CD8-positive, alpha-beta memory T cell (primary cell): Measurements from ENCODE around the gene CHRNB2. TPM values are rescaled to one million over a fixed set of nuclear protein-coding genes. Genes with fewer than 3 reads are reported as not detected.
A peak's percentile ranks its signal among the peaks of the same experiment; 100 is the strongest.

Source experiments
- CTCF ChIA-PET: fragments of 350-600 bp; sonication (Branson Sonifier 250); formaldehyde crosslinking; loops from one replicate; lab custom pipeline; 2021; ENCODE audit warnings: antibody characterized with exemption; lab: Charles Lee
- POLR2A ChIA-PET: fragments of 350-600 bp; sonication (Branson Sonifier 250); formaldehyde crosslinking; loops from one replicate; lab custom pipeline; 2021; ENCODE audit warnings: antibody characterized with exemption; lab: Charles Lee
- DNase-seq, 5 donors: peaks; one replicate each; pipeline versions ENCODE4 v3.0.0 to v3.0.0-alpha.2; 2020 to 2022; ENCODE audit warnings: mixed read lengths in 1 of 5
- H3K27ac ChIP-seq: one replicate; pipeline ENCODE4 v1.7.0; 2013; ENCODE audit warnings: low read depth, mild to moderate bottlenecking, low read length, moderate library complexity
- H3K27me3 ChIP-seq: 2 replicates; pipeline ENCODE4 v1.7.0; 2013; ENCODE audit warnings: low read length, mild to moderate bottlenecking; ENCODE audit not compliant: insufficient read depth, poor library complexity, severe bottlenecking
- H3K36me3 ChIP-seq: 2 replicates; pipeline ENCODE4 v1.7.0; 2013; ENCODE audit warnings: mild to moderate bottlenecking, low read length, moderate library complexity; ENCODE audit not compliant: insufficient read depth
- H3K4me1 ChIP-seq: 2 replicates; pipeline ENCODE4 v1.7.0; 2013; ENCODE audit warnings: mild to moderate bottlenecking, low read length, moderate library complexity; ENCODE audit not compliant: insufficient read depth
- H3K4me3 ChIP-seq: 2 replicates; pipeline ENCODE4 v1.7.0; 2013; ENCODE audit warnings: mild to moderate bottlenecking, low read length
- H3K9me3 ChIP-seq: 2 replicates; pipeline ENCODE4 v1.7.0; 2013; ENCODE audit warnings: mild to moderate bottlenecking, low read length
- H3K27ac Mint-ChIP-seq, 8 donors: one replicate each; pipeline ENCODE4 v1.8.0; 2020 to 2021; ENCODE audit warnings: mixed read lengths in 8 of 8, mild to moderate bottlenecking in 6 of 8, inconsistent platforms in 3 of 8, moderate library complexity in 3 of 8
- H3K27me3 Mint-ChIP-seq, 2 donors: one replicate each; pipeline ENCODE4 v1.8.0; 2020 to 2021; ENCODE audit warnings: mixed read lengths in 2 of 2, mild to moderate bottlenecking in 1 of 2, moderate library complexity in 1 of 2
- H3K36me3 Mint-ChIP-seq, 3 donors: one replicate each; pipeline ENCODE4 v1.8.0; 2020 to 2021; ENCODE audit warnings: mixed read lengths in 3 of 3, inconsistent platforms in 1 of 3, mild to moderate bottlenecking in 1 of 3
- H3K4me1 Mint-ChIP-seq, 3 donors: one replicate each; pipeline ENCODE4 v1.8.0; 2020 to 2021; ENCODE audit warnings: mixed read lengths in 3 of 3, inconsistent platforms in 1 of 3, mild to moderate bottlenecking in 1 of 3
- H3K4me3 Mint-ChIP-seq, 7 donors: one replicate each; pipeline ENCODE4 v1.8.0; 2020 to 2021; ENCODE audit warnings: mixed read lengths in 7 of 7, mild to moderate bottlenecking in 6 of 7, moderate library complexity in 4 of 7, inconsistent platforms in 2 of 7
- H3K9me3 Mint-ChIP-seq, 5 donors: one replicate each; pipeline ENCODE4 v1.8.0; 2020 to 2022; ENCODE audit warnings: mixed read lengths in 5 of 5, mild to moderate bottlenecking in 3 of 5, moderate library complexity in 2 of 5, inconsistent platforms in 1 of 5
- polyA plus RNA-seq: library from polyadenylated mRNA; unstranded; fragments of 300-500 nt; fragmentation: Illumina TruSeq; gene quantifications from one replicate; pipeline ENCODE4 v1.2.3, GENCODE V29; 2021
- total RNA-seq, 2 experiments: library from RNA; stranded (reverse); gene quantifications; one replicate each; pipeline ENCODE4 v1.2.3, GENCODE V29; 2021

Gene CHRNB2
- total and polyA plus RNA-seq, 3 experiments from 2014 or later: 0.16 TPM; not detected in 2

DNA sequence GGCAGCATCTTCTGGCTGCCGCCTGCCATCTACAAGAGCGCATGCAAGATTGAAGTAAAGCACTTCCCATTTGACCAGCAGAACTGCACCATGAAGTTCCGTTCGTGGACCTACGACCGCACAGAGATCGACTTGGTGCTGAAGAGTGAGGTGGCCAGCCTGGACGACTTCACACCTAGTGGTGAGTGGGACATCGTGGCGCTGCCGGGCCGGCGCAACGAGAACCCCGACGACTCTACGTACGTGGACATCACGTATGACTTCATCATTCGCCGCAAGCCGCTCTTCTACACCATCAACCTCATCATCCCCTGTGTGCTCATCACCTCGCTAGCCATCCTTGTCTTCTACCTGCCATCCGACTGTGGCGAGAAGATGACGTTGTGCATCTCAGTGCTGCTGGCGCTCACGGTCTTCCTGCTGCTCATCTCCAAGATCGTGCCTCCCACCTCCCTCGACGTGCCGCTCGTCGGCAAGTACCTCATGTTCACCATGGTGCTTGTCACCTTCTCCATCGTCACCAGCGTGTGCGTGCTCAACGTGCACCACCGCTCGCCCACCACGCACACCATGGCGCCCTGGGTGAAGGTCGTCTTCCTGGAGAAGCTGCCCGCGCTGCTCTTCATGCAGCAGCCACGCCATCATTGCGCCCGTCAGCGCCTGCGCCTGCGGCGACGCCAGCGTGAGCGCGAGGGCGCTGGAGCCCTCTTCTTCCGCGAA is 3.8 kb downstream of the CHRNB2 start:
- H3K9me3 Mint-ChIP-seq: peaks cover 0 to 2% (median 0%) of the 10 kb centered on the region in 5 donors
- H3K4me3 Mint-ChIP-seq: no peak overlapping the region
- Histone ChIP-seq H3K4me1 (peaks cover 5% of the 10 kb centered on the region), H3K4me3 (no peak overlapping the region), H3K36me3 (no peaks in the 10 kb centered on the region), H3K27ac (no peak overlapping the region), H3K27me3 (peaks cover 24% of the 10 kb centered on the region), H3K9me3 (no peaks in the 10 kb centered on the region)
- peaks cover 8 to 36% of the 10 kb centered on the region in 2 donors for H3K27me3 Mint-ChIP-seq
- POLR2A ChIA-PET: no interaction called here
- H3K4me1 Mint-ChIP-seq: peaks cover 5 to 8% (median 6%) of the 10 kb centered on the region in 3 donors
- CTCF ChIA-PET: no interaction called here
- H3K27ac Mint-ChIP-seq: peak overlapping the region in 1 of 8 donors; percentile 8
- DNase-seq: no peak
- no peaks in the 10 kb centered on the region for H3K36me3 Mint-ChIP-seq

DNA sequence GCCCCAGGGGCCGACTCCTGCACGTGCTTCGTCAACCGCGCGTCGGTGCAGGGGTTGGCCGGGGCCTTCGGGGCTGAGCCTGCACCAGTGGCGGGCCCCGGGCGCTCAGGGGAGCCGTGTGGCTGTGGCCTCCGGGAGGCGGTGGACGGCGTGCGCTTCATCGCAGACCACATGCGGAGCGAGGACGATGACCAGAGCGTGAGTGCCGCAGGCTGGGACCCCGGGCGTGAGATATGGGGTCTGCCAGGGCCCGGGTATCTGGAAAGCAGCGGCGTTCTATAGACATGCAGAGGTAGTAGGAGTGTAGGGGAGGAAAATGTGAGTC is 4.3 kb downstream of the CHRNB2 start:
- peaks cover 0 to 2% (median 0%) of the 10 kb centered on the region in 5 donors for H3K9me3 Mint-ChIP-seq
- ChIA-PET CTCF (no interaction called here), POLR2A (no interaction called here)
- H3K27ac ChIP-seq: no peak overlapping the region
- no peak overlapping the region for H3K27ac Mint-ChIP-seq
- no peaks in the 10 kb centered on the region for H3K36me3 Mint-ChIP-seq
- H3K4me3 ChIP-seq: no peak overlapping the region
- no peak for DNase-seq
- H3K27me3 ChIP-seq: peaks cover 19% of the 10 kb centered on the region
- H3K4me1 ChIP-seq: peaks cover 5% of the 10 kb centered on the region
- H3K9me3 ChIP-seq: no peaks in the 10 kb centered on the region
- no peaks in the 10 kb centered on the region for H3K36me3 ChIP-seq
- peaks cover 5 to 8% (median 6%) of the 10 kb centered on the region in 3 donors for H3K4me1 Mint-ChIP-seq
- no peak overlapping the region for H3K4me3 Mint-ChIP-seq
- peaks cover 8 to 30% of the 10 kb centered on the region in 2 donors for H3K27me3 Mint-ChIP-seq

DNA sequence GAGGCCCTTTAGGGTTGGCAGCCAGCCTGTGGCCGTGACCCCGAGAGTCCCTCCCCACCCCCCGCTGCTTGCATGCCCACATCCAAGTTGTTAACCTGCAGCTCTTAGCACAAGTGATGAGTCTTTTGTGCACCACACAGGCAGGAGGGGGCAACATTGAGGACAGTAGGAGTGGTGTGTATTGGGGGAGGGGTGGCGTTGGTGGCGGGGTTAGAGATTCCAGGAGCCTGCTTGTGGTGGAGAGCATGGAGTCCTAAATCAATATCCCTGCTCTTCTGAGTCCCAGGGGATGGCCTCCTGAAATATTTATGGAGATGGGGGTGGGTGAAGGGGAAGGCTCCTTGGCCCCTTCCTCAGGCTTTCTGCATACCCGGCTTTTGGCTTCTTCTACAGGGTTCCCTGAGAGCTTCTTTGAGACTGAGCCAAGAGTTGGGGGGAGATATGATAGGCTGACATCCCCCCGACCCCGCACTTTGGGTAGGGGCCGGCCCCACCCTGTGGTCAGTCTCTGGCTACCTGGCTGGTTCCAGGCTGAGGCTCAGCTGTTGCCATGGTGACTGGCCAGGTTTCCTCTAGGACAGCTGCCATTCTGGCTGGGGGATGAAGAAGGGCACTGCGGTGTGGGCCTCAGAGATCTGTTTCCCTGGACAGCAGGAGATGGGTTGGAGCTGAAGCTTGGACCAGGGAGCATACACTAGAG is 5.0 kb downstream of the CHRNB2 start:
- Histone ChIP-seq H3K4me3 (no peak overlapping the region), H3K27me3 (peaks cover 12% of the 10 kb centered on the region), H3K4me1 (peaks cover 2% of the 10 kb centered on the region), H3K36me3 (no peaks in the 10 kb centered on the region), H3K9me3 (no peaks in the 10 kb centered on the region), H3K27ac (no peak overlapping the region)
- CTCF ChIA-PET: no interaction called here
- Mint-ChIP-seq H3K4me3 (no peak overlapping the region), H3K36me3 (no peaks in the 10 kb centered on the region), H3K9me3 (peaks cover 0 to 2% (median 0%) of the 10 kb centered on the region in 5 donors), H3K27ac (no peak overlapping the region), H3K27me3 (peaks cover 8 to 25% of the 10 kb centered on the region in 2 donors), H3K4me1 (peaks cover 1 to 4% (median 3%) of the 10 kb centered on the region in 3 donors)
- POLR2A ChIA-PET: no interaction called here
- DNase-seq: no peak

- Mint-ChIP-seq H3K36me3 (peaks cover 0 to 2% (median 0%) of the 10 kb centered on the region in 3 donors), H3K4me1 (peaks cover 0 to 1% (median under 1%) of the 10 kb centered on the region in 3 donors), H3K27me3 (peaks cover 8 to 21% of the 10 kb centered on the region in 2 donors), H3K27ac (no peak overlapping the region), H3K9me3 (peaks cover 0 to 2% (median 0%) of the 10 kb centered on the region in 5 donors), H3K4me3 (no peak overlapping the region)
- Histone ChIP-seq H3K4me3 (no peak overlapping the region), H3K36me3 (no peaks in the 10 kb centered on the region), H3K27ac (no peak overlapping the region), H3K4me1 (no peaks in the 10 kb centered on the region), H3K27me3 (peaks cover 9% of the 10 kb centered on the region), H3K9me3 (no peaks in the 10 kb centered on the region)
- no peak for DNase-seq
- ChIA-PET POLR2A (no interaction called here), CTCF (interaction anchor here (0.7 kb wide), 1 partner anchor 9 kb away, joined by 3 read pairs; no protein-coding TSS in a partner anchor)
These were observed 5.6 kb downstream of the CHRNB2 start for GRCh38 chr1:154573168-154573510.

DNA sequence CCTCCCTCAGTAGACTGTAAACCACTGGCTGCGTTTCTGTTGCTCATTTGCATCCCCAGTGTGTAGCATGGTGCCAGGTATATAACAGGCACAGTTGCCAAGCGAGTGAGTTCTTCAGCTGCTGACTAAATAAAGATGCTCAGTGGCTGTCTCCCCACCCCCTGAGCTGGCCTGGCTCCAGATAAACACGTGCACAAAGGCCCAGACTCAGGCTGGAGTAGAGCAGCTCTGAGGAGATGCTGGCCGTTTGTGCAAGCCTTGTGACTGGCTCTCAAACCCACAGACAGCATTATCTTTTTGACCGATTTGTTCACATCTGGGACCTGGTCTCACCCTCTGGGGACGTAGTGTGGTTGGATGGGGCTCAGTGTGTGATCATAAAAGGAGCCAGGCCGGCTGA is 7.1 kb downstream of the CHRNB2 start:
- Mint-ChIP-seq H3K9me3 (peaks cover 0 to 2% (median 0%) of the 10 kb centered on the region in 5 donors), H3K36me3 (peaks cover 0 to 17% (median 4%) of the 10 kb centered on the region in 3 donors), H3K27me3 (peaks cover 6 to 15% of the 10 kb centered on the region in 2 donors), H3K4me1 (peaks cover 0 to 5% (median 1%) of the 10 kb centered on the region in 3 donors), H3K4me3 (no peak overlapping the region), H3K27ac (peak overlapping the region in 1 of 8 donors; percentile 14)
- POLR2A ChIA-PET: no interaction called here
- no peak overlapping the region for H3K27ac ChIP-seq
- H3K4me1 ChIP-seq: no peaks in the 10 kb centered on the region
- CTCF ChIA-PET: interaction anchor here (1.1 to 1.4 kb wide), 2 partner anchors 14 to 15 kb away, joined by 3 read pairs; no protein-coding TSS in a partner anchor
- no peaks in the 10 kb centered on the region for H3K9me3 ChIP-seq
- H3K27me3 ChIP-seq: no peaks in the 10 kb centered on the region
- peaks cover 4% of the 10 kb centered on the region for H3K36me3 ChIP-seq
- H3K4me3 ChIP-seq: no peak overlapping the region
- no peak for DNase-seq

DNA sequence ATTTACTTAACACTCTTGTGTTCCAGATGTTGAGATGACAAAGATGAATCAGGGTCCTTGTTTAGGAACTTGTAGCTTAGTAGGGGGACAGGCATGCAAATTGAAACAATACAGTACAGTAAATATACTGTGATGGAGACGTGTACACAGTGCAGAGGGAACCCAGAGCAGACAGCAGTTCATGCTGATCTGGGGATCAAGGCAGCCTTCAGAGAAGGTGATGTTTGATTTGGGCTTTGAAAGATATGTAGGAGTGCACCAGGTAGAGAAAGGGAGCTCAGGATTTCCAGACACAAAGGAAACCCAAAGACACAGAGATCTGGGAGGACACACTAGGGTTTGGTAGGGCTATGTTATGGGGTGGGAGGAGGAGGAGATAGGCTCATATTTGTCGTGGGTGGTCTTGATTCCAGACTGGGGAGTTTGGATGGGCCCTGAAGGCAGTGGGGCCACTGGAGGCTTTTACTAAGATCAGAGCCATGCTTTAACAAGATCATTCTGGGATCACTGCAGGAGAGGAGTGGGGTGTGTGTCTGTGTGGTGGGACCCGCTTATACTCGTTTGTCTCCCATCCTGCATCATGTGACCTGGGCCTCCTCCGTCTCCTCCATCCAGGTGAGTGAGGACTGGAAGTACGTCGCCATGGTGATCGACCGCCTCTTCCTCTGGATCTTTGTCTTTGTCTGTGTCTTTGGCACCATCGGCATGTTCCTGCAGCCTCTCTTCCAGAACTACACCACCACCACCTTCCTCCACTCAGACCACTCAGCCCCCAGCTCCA is 7.8 kb downstream of the CHRNB2 start:
- H3K27me3 Mint-ChIP-seq: peaks cover 6 to 11% of the 10 kb centered on the region in 2 donors
- Histone ChIP-seq H3K27me3 (no peaks in the 10 kb centered on the region), H3K27ac (no peak overlapping the region), H3K36me3 (peaks cover 9% of the 10 kb centered on the region), H3K9me3 (no peaks in the 10 kb centered on the region), H3K4me3 (no peak overlapping the region), H3K4me1 (no peaks in the 10 kb centered on the region)
- no peak overlapping the region for H3K27ac Mint-ChIP-seq
- ChIA-PET POLR2A (no interaction called here), CTCF (interaction anchor here (1.1 to 1.4 kb wide), 2 partner anchors 15 to 16 kb away, joined by 3 read pairs; no protein-coding TSS in a partner anchor)
- H3K4me1 Mint-ChIP-seq: peaks cover 0 to 5% (median 1%) of the 10 kb centered on the region in 3 donors
- peaks cover 0 to 2% (median 0%) of the 10 kb centered on the region in 5 donors for H3K9me3 Mint-ChIP-seq
- no peak for DNase-seq
- no peak overlapping the region for H3K4me3 Mint-ChIP-seq
- peaks cover 0 to 23% (median 4%) of the 10 kb centered on the region in 3 donors for H3K36me3 Mint-ChIP-seq

GRCh38 chr1:154575951-154576566 is 8.5 kb downstream of the CHRNB2 start:
- H3K9me3 ChIP-seq: no peaks in the 10 kb centered on the region
- H3K4me3 ChIP-seq: no peak overlapping the region
- no peaks in the 10 kb centered on the region for H3K4me1 ChIP-seq
- peaks cover 15% of the 10 kb centered on the region for H3K36me3 ChIP-seq
- no peak overlapping the region for H3K27ac ChIP-seq
- peaks cover 0 to 2% (median 0%) of the 10 kb centered on the region in 5 donors for H3K9me3 Mint-ChIP-seq
- ChIA-PET CTCF (no interaction called here), POLR2A (no interaction called here)
- DNase-seq: no peak
- peaks cover 0 to 30% (median 6%) of the 10 kb centered on the region in 3 donors for H3K36me3 Mint-ChIP-seq
- H3K27me3 Mint-ChIP-seq: peaks cover 6 to 9% of the 10 kb centered on the region in 2 donors
- peaks cover 0 to 5% (median 1%) of the 10 kb centered on the region in 3 donors for H3K4me1 Mint-ChIP-seq
- H3K27ac Mint-ChIP-seq: peak overlapping the region in 1 of 8 donors; percentile 72
- no peaks in the 10 kb centered on the region for H3K27me3 ChIP-seq
- H3K4me3 Mint-ChIP-seq: no peak overlapping the region
